ENCODE measurements around the gene CAVIN2. TPM values are rescaled to one million over a fixed set of nuclear protein-coding genes. Genes with fewer than 3 reads are reported as not detected.

CAVIN2 gene
- polyA plus RNA-seq, 1 of the 3 experiments (the other 2 are of a cell fraction) = 1.5 TPM

- DNase-seq = no peak
- no peaks in the 10 kb centered on the region for H3K9me3 ChIP-seq
- WGBS (ENCODE audit: low lambda C conversion rate) = 95% methylated on average over 1 of the region's 1 CpG
- no peaks in the 10 kb centered on the region; a peak in 1 of 4 replicates for H3K4me1 ChIP-seq (ENCODE audit: control insufficient read depth in 1 of 2, insufficient read depth in 2 of 2, low read depth in 1 of 2, low read length in 1 of 2)
- H3K9ac ChIP-seq = no peak overlapping the region
- no peak overlapping the region for H3K27ac ChIP-seq (ENCODE audit: low read depth in 2 of 2, low read length in 1 of 2)
- TF ChIP-seq, protein P1, sequence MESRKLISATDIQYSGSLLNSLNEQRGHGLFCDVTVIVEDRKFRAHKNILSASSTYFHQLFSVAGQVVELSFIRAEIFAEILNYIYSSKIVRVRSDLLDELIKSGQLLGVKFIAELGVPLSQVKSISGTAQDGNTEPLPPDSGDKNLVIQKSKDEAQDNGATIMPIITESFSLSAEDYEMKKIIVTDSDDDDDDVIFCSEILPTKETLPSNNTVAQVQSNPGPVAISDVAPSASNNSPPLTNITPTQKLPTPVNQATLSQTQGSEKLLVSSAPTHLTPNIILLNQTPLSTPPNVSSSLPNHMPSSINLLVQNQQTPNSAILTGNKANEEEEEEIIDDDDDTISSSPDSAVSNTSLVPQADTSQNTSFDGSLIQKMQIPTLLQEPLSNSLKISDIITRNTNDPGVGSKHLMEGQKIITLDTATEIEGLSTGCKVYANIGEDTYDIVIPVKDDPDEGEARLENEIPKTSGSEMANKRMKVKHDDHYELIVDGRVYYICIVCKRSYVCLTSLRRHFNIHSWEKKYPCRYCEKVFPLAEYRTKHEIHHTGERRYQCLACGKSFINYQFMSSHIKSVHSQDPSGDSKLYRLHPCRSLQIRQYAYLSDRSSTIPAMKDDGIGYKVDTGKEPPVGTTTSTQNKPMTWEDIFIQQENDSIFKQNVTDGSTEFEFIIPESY (IDR thresholded peaks at IDR 0.05; ENCODE audit: borderline replicate concordance, low read depth) = no peak
- TF ChIP-seq TEAD4 (IDR thresholded peaks at IDR 0.05; ENCODE audit: borderline replicate concordance, insufficient read depth) = no peak
- TF ChIP-seq, protein P2, sequence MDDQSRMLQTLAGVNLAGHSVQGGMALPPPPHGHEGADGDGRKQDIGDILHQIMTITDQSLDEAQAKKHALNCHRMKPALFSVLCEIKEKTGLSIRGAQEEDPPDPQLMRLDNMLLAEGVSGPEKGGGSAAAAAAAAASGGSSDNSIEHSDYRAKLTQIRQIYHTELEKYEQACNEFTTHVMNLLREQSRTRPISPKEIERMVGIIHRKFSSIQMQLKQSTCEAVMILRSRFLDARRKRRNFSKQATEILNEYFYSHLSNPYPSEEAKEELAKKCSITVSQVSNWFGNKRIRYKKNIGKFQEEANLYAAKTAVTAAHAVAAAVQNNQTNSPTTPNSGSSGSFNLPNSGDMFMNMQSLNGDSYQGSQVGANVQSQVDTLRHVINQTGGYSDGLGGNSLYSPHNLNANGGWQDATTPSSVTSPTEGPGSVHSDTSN (IDR thresholded peaks at IDR 0.05) = no peak
- TF ChIP-seq ELF1 (IDR thresholded peaks at IDR 0.05) = no peak
- no peak for TF ChIP-seq TCF12 (IDR thresholded peaks at IDR 0.05)
- TF ChIP-seq FOXM1 (IDR thresholded peaks at IDR 0.05; ENCODE audit: low read depth) = no peak
- no peak for TF ChIP-seq REST (IDR thresholded peaks at IDR 0.05; ENCODE audit: low read depth, low read length)
- no peak for TF ChIP-seq SIN3A (IDR thresholded peaks at IDR 0.05; ENCODE audit: borderline replicate concordance, low read depth, low read length)
- TF ChIP-seq YY1 (IDR thresholded peaks at IDR 0.05; ENCODE audit: low read depth) = no peak
- TF ChIP-seq NFIC (IDR thresholded peaks at IDR 0.05; ENCODE audit: borderline replicate concordance) = no peak
- no peak for TF ChIP-seq RFX5 (IDR thresholded peaks at IDR 0.05; ENCODE audit: low read length)
- no peak for TF ChIP-seq RXRA (IDR thresholded peaks at IDR 0.05; ENCODE audit: borderline replicate concordance, low read depth)
- TF ChIP-seq JUND (IDR thresholded peaks at IDR 0.05) = no peak
- TF ChIP-seq FOXJ3 (CRISPR knock-in tag; IDR thresholded peaks at IDR 0.05) = no peak
- no peak for TF ChIP-seq USF1 (IDR thresholded peaks at IDR 0.05; ENCODE audit: borderline replicate concordance, low read depth)
- no peaks in the 10 kb centered on the region for H3F3A ChIP-seq (replicated peaks; ENCODE audit: insufficient read depth)
- H3K79me2 ChIP-seq (ENCODE audit: insufficient read depth) = no peaks in the 10 kb centered on the region
- ChIA-PET CTCF (interaction anchor here (1.2 kb wide), 1 partner anchor 372 kb away, joined by 3 read pairs; no protein-coding TSS in a partner anchor), POLR2A (no interaction called here)
- no peaks in the 10 kb centered on the region for H3K27me3 ChIP-seq (ENCODE audit: insufficient read depth)
- H3K9me2 ChIP-seq = no peaks in the 10 kb centered on the region
- no peak overlapping the region for H2AFZ ChIP-seq (ENCODE audit: low read depth)
- no peak overlapping the region for H3K4me2 ChIP-seq
- H4K20me1 ChIP-seq (ENCODE audit: insufficient read depth) = no peaks in the 10 kb centered on the region
- H3K4me3 ChIP-seq (ENCODE audit: low read depth in 2 of 2, low read length in 1 of 2) = no peak overlapping the region
- H3K36me3 ChIP-seq (replicated peaks in 1 of 2; ENCODE audit: control insufficient read depth in 1 of 2, insufficient read depth in 2 of 2, low read length in 1 of 2) = no peaks in the 10 kb centered on the region
These were observed 56.2 kb downstream of the CAVIN2 start for GRCh38 chr2:191790737-191791136.

All from SK-N-SH (cell line).